ENCODE measurements around the gene CEP76.

DNA sequence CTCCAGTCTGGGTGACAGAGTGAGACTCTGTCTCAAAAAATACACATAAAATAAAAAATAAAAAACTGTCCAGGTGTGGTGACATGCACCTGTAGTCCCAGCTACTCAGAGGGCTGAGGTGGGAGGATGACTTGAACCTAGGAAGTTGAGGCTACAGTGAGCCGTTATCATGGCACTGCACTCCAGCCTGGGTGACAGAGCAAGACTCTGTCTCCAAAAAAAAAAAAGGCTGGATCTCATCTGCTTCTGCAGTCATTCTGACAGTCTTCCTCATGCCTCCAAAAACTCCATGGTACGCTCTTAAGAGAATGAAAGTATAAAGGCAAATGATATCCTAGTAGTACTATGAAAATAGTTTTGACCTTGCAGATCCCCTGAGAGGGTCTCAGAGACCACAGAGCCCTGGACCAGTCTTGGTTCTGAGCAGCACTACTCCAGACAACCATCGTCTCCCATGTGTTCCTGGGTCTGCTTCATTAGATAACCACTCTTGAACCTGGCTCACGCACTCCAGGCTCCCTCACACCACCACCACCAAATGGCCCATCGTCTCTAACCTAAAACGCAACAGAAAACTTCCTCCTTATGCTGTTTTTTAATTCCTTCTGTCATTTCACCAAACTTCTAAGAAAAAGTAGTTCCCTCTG is 70.6 kb downstream of the CEP76 start:
- no peak for TF ChIP-seq CTCF (IDR thresholded peaks at IDR 0.05)
- no peak for TF ChIP-seq POLR2A (IDR thresholded peaks at IDR 0.05)
